Stimulated activated CD4-positive, alpha-beta T cell treated with anti-CD3 and anti-CD28 coated beads, TNF-alpha, amount 100 ng/mL, for 24 hours (primary cell): ENCODE measurements around the gene MAB21L1.

ENCODE experiments used
- DNase-seq, 3 experiments: peaks; one replicate each; pipeline ENCODE4 v3.0.0-alpha.2; 2020; ENCODE audit warnings: low read depth in 3 of 3

The MAB21L1 gene

GRCh38 chr13:35475960-35476943 lies at the start of gene MAB21L1:
MAB21L1 (minus strand) TSS chr13:35476689; CDS start chr13:35476138, 551 bp downstream.
- no peak for DNase-seq

- no peak for DNase-seq
Measured at GRCh38 chr13:35524171-35524570, 47.7 kb upstream of the MAB21L1 start.

- no peak for DNase-seq
Measured at GRCh38 chr13:35518337-35518946, 42.0 kb upstream of the MAB21L1 start.

GRCh38 chr13:35514801-35515502 lies 38.5 kb upstream of the MAB21L1 start:
- DNase-seq, result no peak

- no peak for DNase-seq
Measured at GRCh38 chr13:35514061-35514477, 37.6 kb upstream of the MAB21L1 start.

GRCh38 chr13:35512271-35512920 lies 35.9 kb upstream of the MAB21L1 start:
- DNase-seq, result no peak

- no peak for DNase-seq
Measured at GRCh38 chr13:35502456-35502855, 26.0 kb upstream of the MAB21L1 start.

- DNase-seq, result no peak
Measured at GRCh38 chr13:35501661-35502235, 25.3 kb upstream of the MAB21L1 start.

GRCh38 chr13:35500144-35500543 lies 23.7 kb upstream of the MAB21L1 start:
- no peak for DNase-seq

GRCh38 chr13:35499676-35500075 lies 23.2 kb upstream of the MAB21L1 start:
- no peak for DNase-seq

GRCh38 chr13:35499196-35499662 lies 22.7 kb upstream of the MAB21L1 start:
- DNase-seq, result no peak

- no peak for DNase-seq
Measured at GRCh38 chr13:35498231-35498630, 21.7 kb upstream of the MAB21L1 start.

GRCh38 chr13:35496761-35497386 lies 20.4 kb upstream of the MAB21L1 start:
- DNase-seq, result no peak

GRCh38 chr13:35496006-35496405 lies 19.5 kb upstream of the MAB21L1 start:
- DNase-seq, result no peak

GRCh38 chr13:35489050-35489449 lies 12.6 kb upstream of the MAB21L1 start:
- DNase-seq, result no peak

- no peak for DNase-seq
Measured at GRCh38 chr13:35485424-35485823, 8.9 kb upstream of the MAB21L1 start.

GRCh38 chr13:35484384-35484783 lies 7.9 kb upstream of the MAB21L1 start:
- no peak for DNase-seq

GRCh38 chr13:35483761-35484160 lies 7.3 kb upstream of the MAB21L1 start:
- no peak for DNase-seq

- DNase-seq, result no peak
Measured at GRCh38 chr13:35482527-35482926, 6.0 kb upstream of the MAB21L1 start.

GRCh38 chr13:35481777-35482176 lies 5.3 kb upstream of the MAB21L1 start:
- no peak for DNase-seq

GRCh38 chr13:35480346-35480745 lies 3.9 kb upstream of the MAB21L1 start:
- DNase-seq, result no peak
